ENCODE measurements around the gene LMO1. TPM values are rescaled to one million over a fixed set of nuclear protein-coding genes. Genes with fewer than 3 reads are reported as not detected.

Gene LMO1
- total and polyA plus RNA-seq, 10 of the 15 experiments (the other 5 are each of a cell fraction or from before 2014, with no cell fraction given) = not detected

GRCh38 chr11:8183111-8183510 lies 80.6 kb downstream of the LMO1 start:
- 19% methylated on average over 5 of the region's 5 CpGs for WGBS (ENCODE audit: insufficient coverage, insufficient replicate concordance, low lambda C conversion rate, missing lambda C conversion rate)
- ChIA-PET SMC1A (ENCODE audit: uncharacterized antibody, unreplicated experiment) (no interaction called here), RAD21 (ENCODE audit: unreplicated experiment) (no interaction called here), POLR2A (no interaction called here), CTCF (interaction anchor here (1.5 kb wide), 1 partner anchor 10 kb away, joined by 5 read pairs; no protein-coding TSS in a partner anchor)
- FAIRE-seq (no peak), DNase-seq (ENCODE audit: low read depth, low spot score) (no peak), ATAC-seq (no peak)
- peaks cover 0 to 3% of the 10 kb centered on the region in 2 experiments; a peak in 1 of 4 replicates for H3K27me3 ChIP-seq (replicated peaks in 1 of 2; ENCODE audit: control insufficient read depth in 2 of 2, insufficient read depth in 2 of 2, low read length in 1 of 2)
- in situ Hi-C loops (cut with MboI) (no loop called here), intact Hi-C loops (cut with micrococcal nuclease; ENCODE audit: unreplicated experiment) (no loop called here)
- H3K4me1 ChIP-seq (ENCODE audit: control insufficient read depth, insufficient read depth, low read length) = no peaks in the 10 kb centered on the region
- no TSS peak for BruUV-seq (replicated peaks)
- no peak overlapping the region for H3K27ac ChIP-seq (ENCODE audit: control insufficient read depth, insufficient read depth)
- H3K36me3 ChIP-seq (ENCODE audit: control insufficient read depth in 2 of 2, insufficient read depth in 2 of 2, low read length in 1 of 2) = no peaks in the 10 kb centered on the region
- no peaks in the 10 kb centered on the region for H4K20me1 ChIP-seq (ENCODE audit: control insufficient read depth, insufficient read depth)
- no peak overlapping the region for H3K4me3 ChIP-seq
- no peaks in the 10 kb centered on the region for H3K79me2 ChIP-seq (ENCODE audit: control insufficient read depth, insufficient read depth, low read length)
- TF ChIP-seq, protein P1, sequence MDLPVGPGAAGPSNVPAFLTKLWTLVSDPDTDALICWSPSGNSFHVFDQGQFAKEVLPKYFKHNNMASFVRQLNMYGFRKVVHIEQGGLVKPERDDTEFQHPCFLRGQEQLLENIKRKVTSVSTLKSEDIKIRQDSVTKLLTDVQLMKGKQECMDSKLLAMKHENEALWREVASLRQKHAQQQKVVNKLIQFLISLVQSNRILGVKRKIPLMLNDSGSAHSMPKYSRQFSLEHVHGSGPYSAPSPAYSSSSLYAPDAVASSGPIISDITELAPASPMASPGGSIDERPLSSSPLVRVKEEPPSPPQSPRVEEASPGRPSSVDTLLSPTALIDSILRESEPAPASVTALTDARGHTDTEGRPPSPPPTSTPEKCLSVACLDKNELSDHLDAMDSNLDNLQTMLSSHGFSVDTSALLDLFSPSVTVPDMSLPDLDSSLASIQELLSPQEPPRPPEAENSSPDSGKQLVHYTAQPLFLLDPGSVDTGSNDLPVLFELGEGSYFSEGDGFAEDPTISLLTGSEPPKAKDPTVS (IDR thresholded peaks at IDR 0.05; ENCODE audit: low read depth, low read length) = no peak
- TF ChIP-seq MXI1 (IDR thresholded peaks at IDR 0.05; ENCODE audit: low read depth, low read length) = no peak
- no peak for TF ChIP-seq IKZF2 (IDR thresholded peaks at IDR 0.05)
- TF ChIP-seq IRF4 (IDR thresholded peaks at IDR 0.05; ENCODE audit: low read depth, low read length) = no peak
- no peak for TF ChIP-seq MEF2B (IDR thresholded peaks at IDR 0.05; ENCODE audit: partially characterized antibody, poor library complexity, severe bottlenecking)
- TF ChIP-seq ATF7 (IDR thresholded peaks at IDR 0.05; ENCODE audit: low read depth) = no peak
- no peak for TF ChIP-seq YBX1 (IDR thresholded peaks at IDR 0.05)
- no peak for TF ChIP-seq GABPA (IDR thresholded peaks at IDR 0.05; ENCODE audit: low read depth)
- TF ChIP-seq ZBED1 (IDR thresholded peaks at IDR 0.05; ENCODE audit: borderline replicate concordance) = no peak
- TF ChIP-seq, protein P2, sequence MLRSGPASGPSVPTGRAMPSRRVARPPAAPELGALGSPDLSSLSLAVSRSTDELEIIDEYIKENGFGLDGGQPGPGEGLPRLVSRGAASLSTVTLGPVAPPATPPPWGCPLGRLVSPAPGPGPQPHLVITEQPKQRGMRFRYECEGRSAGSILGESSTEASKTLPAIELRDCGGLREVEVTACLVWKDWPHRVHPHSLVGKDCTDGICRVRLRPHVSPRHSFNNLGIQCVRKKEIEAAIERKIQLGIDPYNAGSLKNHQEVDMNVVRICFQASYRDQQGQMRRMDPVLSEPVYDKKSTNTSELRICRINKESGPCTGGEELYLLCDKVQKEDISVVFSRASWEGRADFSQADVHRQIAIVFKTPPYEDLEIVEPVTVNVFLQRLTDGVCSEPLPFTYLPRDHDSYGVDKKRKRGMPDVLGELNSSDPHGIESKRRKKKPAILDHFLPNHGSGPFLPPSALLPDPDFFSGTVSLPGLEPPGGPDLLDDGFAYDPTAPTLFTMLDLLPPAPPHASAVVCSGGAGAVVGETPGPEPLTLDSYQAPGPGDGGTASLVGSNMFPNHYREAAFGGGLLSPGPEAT (IDR thresholded peaks at IDR 0.05; ENCODE audit: low read depth) = no peak
- TF ChIP-seq NFXL1 (IDR thresholded peaks at IDR 0.05; ENCODE audit: borderline replicate concordance) = no peak
- TF ChIP-seq IRF5 (IDR thresholded peaks at IDR 0.05; ENCODE audit: borderline replicate concordance) = no peak
- no peak for TF ChIP-seq POU2F2 (IDR thresholded peaks at IDR 0.05; ENCODE audit: borderline replicate concordance, low read depth, low read length)
- no peak overlapping the region for H3K9ac ChIP-seq (ENCODE audit: control insufficient read depth, insufficient read depth, low read length)
- no peak overlapping the region for H3K4me2 ChIP-seq (ENCODE audit: control insufficient read depth, insufficient read depth)
- H3K9me3 ChIP-seq (replicated peaks; ENCODE audit: control insufficient read depth, insufficient read depth, low read length) = no peaks in the 10 kb centered on the region
- H2AFZ ChIP-seq (ENCODE audit: control insufficient read depth, low read depth, low read length) = no peak overlapping the region

Measured in GM12878 (cell line).